Measurements from ENCODE around the gene FEN1. TPM values are rescaled to one million over a fixed set of nuclear protein-coding genes. Genes with fewer than 3 reads are reported as not detected.

FEN1 gene
- total and polyA plus RNA-seq, 2 of the 13 experiments (the other 11 are each of a cell fraction or from before 2014, with no cell fraction given), result 12.4 to 102 TPM

GRCh38 chr11:61810671-61811175 lies 18.0 kb downstream of the FEN1 start:
- no peaks in the 10 kb centered on the region; a peak in 1 of 5 replicates for H3K27me3 ChIP-seq (ENCODE audit: control insufficient read depth in 1 of 2, insufficient read depth in 2 of 2, low read length in 2 of 2)
- H3K36me3 ChIP-seq (replicated peaks in 1 of 2; ENCODE audit: control insufficient read depth in 1 of 2, insufficient read depth in 2 of 2, low read length in 2 of 2), result peaks cover 27 to 72% of the 10 kb centered on the region in 2 experiments
- DNase-seq (ENCODE audit: low spot score) (no peak), FAIRE-seq (no peak), ATAC-seq (no peak)
- no peak overlapping the region for H2AFZ ChIP-seq (ENCODE audit: low read length)
- no peak overlapping the region for H3K9ac ChIP-seq (ENCODE audit: insufficient read depth, low read depth, low read length)
- POLR2A ChIA-PET, result no interaction called here
- H3K4me1 ChIP-seq (ENCODE audit: insufficient read depth, low read length), result peaks cover 19% of the 10 kb centered on the region
- CTCF ChIA-PET (ENCODE audit: low intra/inter-chr PET ratio, low total read pairs), result no interaction called here
- WGBS (ENCODE audit: low lambda C conversion rate), result 99% methylated on average over 8 of the region's 8 CpGs
- no peak overlapping the region for H3K4me3 ChIP-seq (replicated peaks in 1 of 3; ENCODE audit: insufficient read depth in 1 of 3, low read depth in 2 of 3, low read length in 3 of 3)
- in situ Hi-C loops (cut with HindIII; ENCODE audit: extremely low pct_ligation_motif_present, low pct_unique_long_range_greater_than_20kb) (no loop called here), intact Hi-C loops (cut with micrococcal nuclease; ENCODE audit: unreplicated experiment) (no loop called here)
- BruUV-seq (replicated peaks), result no TSS peak
- H4K20me1 ChIP-seq (ENCODE audit: insufficient read depth, low read length), result no peaks in the 10 kb centered on the region
- no peak overlapping the region for H3K27ac ChIP-seq (ENCODE audit: extremely low read length, insufficient read depth, low read length)
- no peak for TF ChIP-seq KLF6 (CRISPR knock-in tag; IDR thresholded peaks at IDR 0.05)
- no peak for TF ChIP-seq POGZ (CRISPR knock-in tag; IDR thresholded peaks at IDR 0.05)
- no peak for TF ChIP-seq PAXIP1 (CRISPR knock-in tag; conservative IDR thresholded peaks at IDR 0.05)
- no peak for TF ChIP-seq PHB2 (IDR thresholded peaks at IDR 0.05; ENCODE audit: partially characterized antibody)
- no peak for TF ChIP-seq ZNF44 (CRISPR knock-in tag; IDR thresholded peaks at IDR 0.05)
- no peak for TF ChIP-seq ZBTB25 (CRISPR knock-in tag; IDR thresholded peaks at IDR 0.05)
- TF ChIP-seq ZNF460 (CRISPR knock-in tag; IDR thresholded peaks at IDR 0.05; ENCODE audit: borderline replicate concordance), result no peak
- no peak for TF ChIP-seq CCDC6 (CRISPR knock-in tag; IDR thresholded peaks at IDR 0.05)
- H3K4me2 ChIP-seq (ENCODE audit: low read depth, low read length), result no peak overlapping the region
- H3K79me2 ChIP-seq (ENCODE audit: insufficient read depth, low read length), result peaks cover 14% of the 10 kb centered on the region
- no peaks in the 10 kb centered on the region for H3K9me3 ChIP-seq (ENCODE audit: low read length)
